Esophagus (tissue), 2 donors: ENCODE results near the gene IRGM. TPM values are rescaled to one million over a fixed set of nuclear protein-coding genes. Genes with fewer than 3 reads are reported as not detected.
"Not testable (repeated sequence)": the region's sequence is repeated elsewhere in the genome, so short reads cannot be mapped to it uniquely, and the experiment has no call there.

Experiments used
- H3K27ac ChIP-seq, 2 donors: one replicate each; pipeline ENCODE4 v1.5.1; 2013; ENCODE audit warnings: low read depth in 2 of 2, mild to moderate bottlenecking in 2 of 2, inconsistent platforms in 1 of 2, low read length in 1 of 2, moderate library complexity in 1 of 2
- H3K27me3 ChIP-seq, 2 donors: one replicate each; pipeline ENCODE4 v1.6.1; 2013; ENCODE audit warnings: low read length in 2 of 2, control low read depth in 1 of 2, mild to moderate bottlenecking in 1 of 2; ENCODE audit not compliant: insufficient read depth in 2 of 2, control insufficient read depth in 1 of 2
- H3K36me3 ChIP-seq, 2 donors: one replicate each; pipeline ENCODE4 v1.6.1; 2013; ENCODE audit warnings: low read length in 1 of 2; ENCODE audit not compliant: control insufficient read depth in 2 of 2, insufficient read depth in 2 of 2
- H3K4me1 ChIP-seq, 2 donors: one replicate each; pipeline ENCODE4 v1.6.1; 2013; ENCODE audit warnings: low read length in 1 of 2; ENCODE audit not compliant: control insufficient read depth in 2 of 2, insufficient read depth in 2 of 2
- H3K4me3 ChIP-seq, 2 donors: one replicate each; pipeline ENCODE4 v1.5.1; 2013; ENCODE audit warnings: low read length in 2 of 2, mild to moderate bottlenecking in 2 of 2, low read depth in 1 of 2, moderate library complexity in 1 of 2
- H3K9me3 ChIP-seq, 2 donors: one replicate each; pipeline ENCODE4 v1.6.1; 2013; ENCODE audit warnings: mild to moderate bottlenecking in 2 of 2, low read depth in 1 of 2, low read length in 1 of 2, moderate library complexity in 1 of 2; ENCODE audit not compliant: control insufficient read depth in 2 of 2, insufficient read depth in 1 of 2
- WGBS, 2 donors: extraction: QIAGEN DNeasy Blood & Tissue Kit; methylation state at CpG; one replicate each; pipeline ENCODE4 v1.1.7; 2013; 5-methylcytosine and 5-hydroxymethylcytosine counted together
- polyA plus RNA-seq, 2 donors: library from polyadenylated mRNA; stranded (reverse); fragments of 200-250 nt; gene quantifications; one replicate each; pipeline ENCODE4 v1.2.3, GENCODE V29; 2013
- donor health status: healthy with polysubstance abuse.
- donor health status: Bipolar disorder and iron deficiency.

Gene IRGM
- polyA plus RNA-seq, 2 donors, result 0.05 TPM; not detected in 1

GRCh38 chr5:150836703-150837102 is 9.6 kb upstream of the IRGM start:
- Histone ChIP-seq H3K27ac (no peak overlapping the region), H3K36me3 (no peaks in the 10 kb centered on the region), H3K4me1 (no peaks in the 10 kb centered on the region), H3K27me3 (no peaks in the 10 kb centered on the region), H3K4me3 (no peak overlapping the region), H3K9me3 (no peaks in the 10 kb centered on the region)
- 86 to 92% methylated on average over 3 of the region's 3 CpGs for WGBS, 2 donors

- H3K27ac ChIP-seq, H3K4me1 ChIP-seq, H3K4me3 ChIP-seq, H3K27me3 ChIP-seq, H3K9me3 ChIP-seq, H3K36me3 ChIP-seq: not testable (repeated sequence)
- WGBS, 2 donors, result 87 to 94% methylated on average over 27 to 32 of the region's 32 CpGs
Observed at GRCh38 chr5:150845185-150845859, 999 bp upstream of the IRGM start.

- no peaks in the 10 kb centered on the region for H3K9me3 ChIP-seq
- H3K27me3 ChIP-seq, result no peaks in the 10 kb centered on the region
- WGBS, 2 donors, result 55 to 56% methylated on average over 22 of the region's 22 CpGs
- H3K4me3 ChIP-seq, result no peak overlapping the region
- no peak overlapping the region for H3K27ac ChIP-seq
- H3K36me3 ChIP-seq, result no peaks in the 10 kb centered on the region
- H3K4me1 ChIP-seq, result no peaks in the 10 kb centered on the region
Observed at GRCh38 chr5:150846654-150847333, 473 bp downstream of the IRGM start.

- Histone ChIP-seq H3K9me3 (no peaks in the 10 kb centered on the region), H3K4me3 (no peak overlapping the region), H3K27ac (no peak overlapping the region), H3K36me3 (no peaks in the 10 kb centered on the region), H3K4me1 (no peaks in the 10 kb centered on the region), H3K27me3 (no peaks in the 10 kb centered on the region)
- WGBS, 2 donors, result 45 to 54% methylated on average over 5 of the region's 5 CpGs
Observed at GRCh38 chr5:150847334-150847695, 994 bp downstream of the IRGM start.

GRCh38 chr5:150848271-150848670 is 1.9 kb downstream of the IRGM start:
- Histone ChIP-seq H3K9me3 (no peaks in the 10 kb centered on the region), H3K27me3 (no peaks in the 10 kb centered on the region), H3K4me1 (no peaks in the 10 kb centered on the region), H3K4me3 (no peak overlapping the region), H3K27ac (no peak overlapping the region), H3K36me3 (no peaks in the 10 kb centered on the region)
- WGBS, 2 donors, result 66 to 71% methylated on average over 4 of the region's 4 CpGs

- H3K36me3 ChIP-seq, result no peaks in the 10 kb centered on the region
- no peaks in the 10 kb centered on the region for H3K27me3 ChIP-seq
- 55 to 69% methylated on average over 3 of the region's 3 CpGs for WGBS, 2 donors
- no peak overlapping the region for H3K4me3 ChIP-seq
- H3K4me1 ChIP-seq, result no peaks in the 10 kb centered on the region
- H3K27ac ChIP-seq, result no peak overlapping the region
- H3K9me3 ChIP-seq, result no peaks in the 10 kb centered on the region
Observed at GRCh38 chr5:150851039-150851438, 4.7 kb downstream of the IRGM start.

- no peaks in the 10 kb centered on the region for H3K36me3 ChIP-seq
- no peaks in the 10 kb centered on the region for H3K27me3 ChIP-seq
- H3K4me1 ChIP-seq, result no peaks in the 10 kb centered on the region
- H3K9me3 ChIP-seq, result no peaks in the 10 kb centered on the region
- no peak overlapping the region for H3K27ac ChIP-seq
- 84 to 90% methylated on average over 2 of the region's 2 CpGs for WGBS, 2 donors
- H3K4me3 ChIP-seq, result no peak overlapping the region
Observed at GRCh38 chr5:150853561-150853960, 7.2 kb downstream of the IRGM start.

GRCh38 chr5:150856700-150857099 is 10.4 kb downstream of the IRGM start:
- H3K9me3 ChIP-seq, H3K36me3 ChIP-seq, H3K4me1 ChIP-seq, H3K4me3 ChIP-seq, H3K27ac ChIP-seq, H3K27me3 ChIP-seq: not testable (repeated sequence)
- 62 to 79% methylated on average over 3 of the region's 3 CpGs for WGBS, 2 donors

- Histone ChIP-seq H3K4me1 (no peaks in the 10 kb centered on the region), H3K4me3 (no peak overlapping the region), H3K36me3 (no peaks in the 10 kb centered on the region), H3K9me3 (peaks cover 0 to 4% of the 10 kb centered on the region in 2 donors), H3K27ac (no peak overlapping the region), H3K27me3 (no peaks in the 10 kb centered on the region)
- 54 to 64% methylated on average over 2 of the region's 2 CpGs for whole genome bisulfite sequencing, 2 donors
Observed at GRCh38 chr5:150860246-150860821, 14.0 kb downstream of the IRGM start.

- H3K27ac ChIP-seq, result no peak overlapping the region
- H3K9me3 ChIP-seq, result peaks cover 0 to 4% of the 10 kb centered on the region in 2 donors
- H3K36me3 ChIP-seq, result no peaks in the 10 kb centered on the region
- 77 to 82% methylated on average over 1 of the region's 1 CpG for WGBS, 2 donors
- H3K4me3 ChIP-seq, result no peak overlapping the region
- H3K27me3 ChIP-seq, result no peaks in the 10 kb centered on the region
- H3K4me1 ChIP-seq, result no peaks in the 10 kb centered on the region
Observed at GRCh38 chr5:150862070-150862469, 15.7 kb downstream of the IRGM start.
